ENCODE results near the gene PRTFDC1. TPM values are rescaled to one million over a fixed set of nuclear protein-coding genes. Genes with fewer than 3 reads are reported as not detected.

The PRTFDC1 gene
- total RNA-seq, 3 donors from 2014 or later (not counting 1 experiment from before 2014, with no cell fraction given), result 1.2 to 1.9 (median 1.4) TPM

- no peaks in the 10 kb centered on the region for H3K36me3 Mint-ChIP-seq
- Histone ChIP-seq H3K4me1 (ENCODE audit: control insufficient read depth, insufficient read depth, low read length) (no peaks in the 10 kb centered on the region), H3K9me3 (ENCODE audit: control insufficient read depth, insufficient read depth, low read length) (no peaks in the 10 kb centered on the region), H3K27me3 (ENCODE audit: control insufficient read depth, insufficient read depth, low read length) (no peaks in the 10 kb centered on the region), H3K27ac (ENCODE audit: low read length) (no peak overlapping the region), H3K4me3 (ENCODE audit: low read length) (no peak overlapping the region), H3K36me3 (ENCODE audit: control insufficient read depth, insufficient read depth, low read length) (no peaks in the 10 kb centered on the region)
- ATAC-seq (no peak), DNase-seq (no peak)
- WGBS (ENCODE audit: insufficient coverage), result 74% methylated on average over 2 of the region's 3 CpGs
- no peaks in the 10 kb centered on the region for H3K9me3 Mint-ChIP-seq
- TF ChIP-seq, protein P1, sequence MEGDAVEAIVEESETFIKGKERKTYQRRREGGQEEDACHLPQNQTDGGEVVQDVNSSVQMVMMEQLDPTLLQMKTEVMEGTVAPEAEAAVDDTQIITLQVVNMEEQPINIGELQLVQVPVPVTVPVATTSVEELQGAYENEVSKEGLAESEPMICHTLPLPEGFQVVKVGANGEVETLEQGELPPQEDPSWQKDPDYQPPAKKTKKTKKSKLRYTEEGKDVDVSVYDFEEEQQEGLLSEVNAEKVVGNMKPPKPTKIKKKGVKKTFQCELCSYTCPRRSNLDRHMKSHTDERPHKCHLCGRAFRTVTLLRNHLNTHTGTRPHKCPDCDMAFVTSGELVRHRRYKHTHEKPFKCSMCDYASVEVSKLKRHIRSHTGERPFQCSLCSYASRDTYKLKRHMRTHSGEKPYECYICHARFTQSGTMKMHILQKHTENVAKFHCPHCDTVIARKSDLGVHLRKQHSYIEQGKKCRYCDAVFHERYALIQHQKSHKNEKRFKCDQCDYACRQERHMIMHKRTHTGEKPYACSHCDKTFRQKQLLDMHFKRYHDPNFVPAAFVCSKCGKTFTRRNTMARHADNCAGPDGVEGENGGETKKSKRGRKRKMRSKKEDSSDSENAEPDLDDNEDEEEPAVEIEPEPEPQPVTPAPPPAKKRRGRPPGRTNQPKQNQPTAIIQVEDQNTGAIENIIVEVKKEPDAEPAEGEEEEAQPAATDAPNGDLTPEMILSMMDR (IDR thresholded peaks at IDR 0.05), result no peak
- H3K27ac Mint-ChIP-seq, result no peak overlapping the region
- intact Hi-C loops (cut with micrococcal nuclease), result no loop called here
- no peak overlapping the region for H3K4me3 Mint-ChIP-seq
- H3K4me1 Mint-ChIP-seq, result no peaks in the 10 kb centered on the region
- peaks cover 0 to 3% of the 10 kb centered on the region in 2 donors for H3K27me3 Mint-ChIP-seq (ENCODE audit: low read depth in 2 of 2)
These were observed 31.5 kb upstream of the PRTFDC1 start for GRCh38 chr10:24983946-24984345.

DNA sequence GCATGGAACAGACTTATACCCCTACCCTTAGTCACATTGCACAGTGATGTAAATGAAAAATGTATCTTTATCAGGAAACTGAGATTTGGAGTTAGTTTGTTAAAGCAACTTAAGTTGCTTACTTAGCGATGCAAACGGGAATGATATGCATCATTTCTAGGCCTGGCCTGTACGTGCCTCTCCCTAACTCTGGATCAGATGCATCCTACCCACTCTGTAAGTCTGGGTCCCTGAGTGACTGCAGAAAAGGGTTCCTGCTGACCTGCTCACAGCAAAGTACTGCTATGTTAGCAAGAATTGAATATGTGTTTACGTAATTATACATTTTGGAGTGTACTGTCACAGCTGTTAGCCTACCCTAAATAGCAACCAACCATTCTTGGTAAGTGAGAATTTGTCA, 30.7 kb upstream of the PRTFDC1 start:
- Histone ChIP-seq H3K36me3 (ENCODE audit: control insufficient read depth, insufficient read depth, low read length) (no peaks in the 10 kb centered on the region), H3K27me3 (ENCODE audit: control insufficient read depth, insufficient read depth, low read length) (no peaks in the 10 kb centered on the region), H3K4me1 (ENCODE audit: control insufficient read depth, insufficient read depth, low read length) (no peaks in the 10 kb centered on the region), H3K27ac (ENCODE audit: low read length) (no peak overlapping the region), H3K9me3 (ENCODE audit: control insufficient read depth, insufficient read depth, low read length) (no peaks in the 10 kb centered on the region), H3K4me3 (ENCODE audit: low read length) (no peak overlapping the region)
- peaks cover 0 to 3% of the 10 kb centered on the region in 2 donors for H3K27me3 Mint-ChIP-seq (ENCODE audit: low read depth in 2 of 2)
- H3K9me3 Mint-ChIP-seq, result no peaks in the 10 kb centered on the region
- no peaks in the 10 kb centered on the region for H3K36me3 Mint-ChIP-seq
- no peak for DNase-seq
- no peak for ATAC-seq
- no peaks in the 10 kb centered on the region for H3K4me1 Mint-ChIP-seq
- TF ChIP-seq, protein P1 (IDR thresholded peaks at IDR 0.05), result no peak
- WGBS (ENCODE audit: insufficient coverage), result 94% methylated on average over 3 of the region's 4 CpGs
- intact Hi-C loops (cut with micrococcal nuclease), result no loop called here
- no peak overlapping the region for H3K4me3 Mint-ChIP-seq
- no peak overlapping the region for H3K27ac Mint-ChIP-seq

DNA sequence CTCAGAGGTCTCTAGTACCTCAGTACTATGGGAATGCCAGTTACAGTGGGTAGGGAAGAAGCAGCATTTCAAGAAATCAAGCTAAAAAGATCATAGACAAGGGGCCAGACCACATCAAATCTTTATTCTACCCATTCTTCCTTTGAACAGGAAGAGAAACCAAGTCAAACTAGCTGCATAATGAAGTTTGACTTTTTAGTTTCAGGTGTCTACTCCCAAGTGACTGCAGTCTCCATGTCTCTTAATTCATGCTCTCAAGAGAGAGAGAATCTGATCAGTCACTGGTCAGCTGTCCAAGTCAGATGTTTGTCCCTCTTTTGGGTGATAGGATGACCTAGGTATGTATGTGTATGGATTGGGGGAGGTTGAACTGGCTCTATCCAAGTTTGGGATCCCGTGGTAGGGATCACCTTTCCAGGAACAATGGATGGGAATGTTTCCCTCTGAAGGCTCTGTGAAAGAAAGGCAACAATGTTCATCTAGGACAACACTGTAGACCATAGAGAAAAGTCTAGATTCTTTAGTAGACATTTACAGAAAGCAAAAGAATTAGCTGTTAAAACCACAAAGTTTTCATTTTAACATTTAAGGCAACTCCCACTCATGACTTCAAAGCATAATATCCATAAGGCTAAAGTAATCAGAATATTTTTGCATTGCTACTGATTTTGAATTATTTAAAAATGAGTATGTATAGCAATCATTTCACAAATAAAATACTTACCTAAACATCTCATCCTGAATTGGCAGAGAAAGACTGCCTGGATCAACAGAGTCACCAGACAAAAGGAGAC, 30.1 kb upstream of the PRTFDC1 start:
- H3K9me3 Mint-ChIP-seq, result no peaks in the 10 kb centered on the region
- intact Hi-C loops (cut with micrococcal nuclease), result no loop called here
- H3K36me3 Mint-ChIP-seq, result no peaks in the 10 kb centered on the region
- WGBS (ENCODE audit: insufficient coverage), result 91% methylated on average over 1 of the region's 1 CpG
- no peak overlapping the region for H3K4me3 ChIP-seq (ENCODE audit: low read length)
- no peaks in the 10 kb centered on the region for H3K9me3 ChIP-seq (ENCODE audit: control insufficient read depth, insufficient read depth, low read length)
- no peak for DNase-seq
- no peak overlapping the region for H3K4me3 Mint-ChIP-seq
- no peak overlapping the region for H3K27ac ChIP-seq (ENCODE audit: low read length)
- H3K27ac Mint-ChIP-seq, result no peak overlapping the region
- no peaks in the 10 kb centered on the region for H3K4me1 ChIP-seq (ENCODE audit: control insufficient read depth, insufficient read depth, low read length)
- no peaks in the 10 kb centered on the region for H3K4me1 Mint-ChIP-seq
- no peaks in the 10 kb centered on the region for H3K36me3 ChIP-seq (ENCODE audit: control insufficient read depth, insufficient read depth, low read length)
- no peak for ATAC-seq
- no peaks in the 10 kb centered on the region for H3K27me3 ChIP-seq (ENCODE audit: control insufficient read depth, insufficient read depth, low read length)
- TF ChIP-seq, protein P1 (IDR thresholded peaks at IDR 0.05), result no peak
- H3K27me3 Mint-ChIP-seq (ENCODE audit: low read depth in 2 of 2), result peaks cover 0 to 3% of the 10 kb centered on the region in 2 donors

Data from natural killer cell (primary cell).